ENCODE measurements around the gene LRCH4. TPM values are rescaled to one million over a fixed set of nuclear protein-coding genes. Genes with fewer than 3 reads are reported as not detected.

The LRCH4 gene, protein sequence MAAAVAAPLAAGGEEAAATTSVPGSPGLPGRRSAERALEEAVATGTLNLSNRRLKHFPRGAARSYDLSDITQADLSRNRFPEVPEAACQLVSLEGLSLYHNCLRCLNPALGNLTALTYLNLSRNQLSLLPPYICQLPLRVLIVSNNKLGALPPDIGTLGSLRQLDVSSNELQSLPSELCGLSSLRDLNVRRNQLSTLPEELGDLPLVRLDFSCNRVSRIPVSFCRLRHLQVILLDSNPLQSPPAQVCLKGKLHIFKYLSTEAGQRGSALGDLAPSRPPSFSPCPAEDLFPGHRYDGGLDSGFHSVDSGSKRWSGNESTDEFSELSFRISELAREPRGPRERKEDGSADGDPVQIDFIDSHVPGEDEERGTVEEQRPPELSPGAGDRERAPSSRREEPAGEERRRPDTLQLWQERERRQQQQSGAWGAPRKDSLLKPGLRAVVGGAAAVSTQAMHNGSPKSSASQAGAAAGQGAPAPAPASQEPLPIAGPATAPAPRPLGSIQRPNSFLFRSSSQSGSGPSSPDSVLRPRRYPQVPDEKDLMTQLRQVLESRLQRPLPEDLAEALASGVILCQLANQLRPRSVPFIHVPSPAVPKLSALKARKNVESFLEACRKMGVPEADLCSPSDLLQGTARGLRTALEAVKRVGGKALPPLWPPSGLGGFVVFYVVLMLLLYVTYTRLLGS
- polyA plus RNA-seq: 10 to 100 TPM; 32.3 to 73.4 TPM

DNA sequence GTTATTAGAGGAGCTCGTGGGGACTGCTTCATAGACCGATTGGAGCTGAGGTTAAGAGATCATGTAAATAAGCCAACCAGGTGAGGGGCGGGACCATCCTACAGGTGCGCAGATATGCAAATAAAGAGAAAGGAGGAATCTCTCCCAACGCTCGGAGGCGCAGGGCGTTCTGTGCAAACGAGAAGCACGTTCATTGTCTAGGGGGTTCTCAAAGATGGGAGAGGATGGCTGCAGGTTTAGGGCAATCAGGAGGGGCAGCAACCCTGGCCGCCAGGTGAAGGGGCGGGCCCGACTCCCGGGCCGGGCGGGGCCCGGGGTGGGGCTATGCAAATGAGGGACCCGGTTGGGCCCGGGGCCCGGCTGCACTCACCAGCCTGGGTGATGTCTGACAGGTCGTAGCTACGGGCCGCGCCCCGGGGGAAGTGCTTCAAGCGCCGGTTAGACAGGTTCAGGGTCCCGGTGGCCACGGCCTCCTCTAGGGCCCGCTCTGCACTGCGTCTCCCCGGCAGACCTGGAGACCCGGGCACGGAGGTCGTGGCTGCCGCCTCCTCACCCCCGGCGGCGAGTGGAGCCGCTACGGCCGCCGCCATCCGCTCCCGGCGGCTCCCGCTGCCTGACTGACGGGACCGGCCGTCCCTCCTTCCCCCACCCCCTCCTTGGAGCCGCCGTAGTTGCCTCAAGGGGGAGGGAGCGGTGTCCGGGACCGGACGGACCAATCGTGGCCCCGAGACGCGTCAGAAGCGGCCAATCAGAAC, at the start of gene LRCH4:
TSS of gene LRCH4 (minus strand) at position 619 of the 755 bp plus-strand sequence. CDS start at position 590, 29 bp downstream.
- Histone ChIP-seq H3K9me3 (ENCODE audit: control insufficient read depth in 2 of 2, insufficient read depth in 1 of 2, low read depth in 1 of 2, low read length in 1 of 2) (no peaks in the 10 kb centered on the region), H3K27ac (ENCODE audit: low read depth in 2 of 2, low read length in 1 of 2) (peak within 1 kb of the TSS; percentile 99), H3K4me1 (ENCODE audit: control insufficient read depth in 2 of 2, insufficient read depth in 2 of 2, low read length in 1 of 2) (peaks cover 14 to 34% of the 10 kb centered on the region in 2 donors), H3K4me3 (ENCODE audit: low read depth in 1 of 2, low read length in 2 of 2) (peak within 1 kb of the TSS; percentile 77 to 78), H3K36me3 (ENCODE audit: control insufficient read depth in 2 of 2, insufficient read depth in 2 of 2, low read length in 1 of 2) (peaks cover 0 to 17% of the 10 kb centered on the region in 2 donors), H3K27me3 (ENCODE audit: control insufficient read depth in 1 of 2, insufficient read depth in 2 of 2, low read length in 2 of 2) (no peaks in the 10 kb centered on the region)
- WGBS, 2 donors: 0% methylated on average over 34 to 61 of the region's 61 CpGs

DNA sequence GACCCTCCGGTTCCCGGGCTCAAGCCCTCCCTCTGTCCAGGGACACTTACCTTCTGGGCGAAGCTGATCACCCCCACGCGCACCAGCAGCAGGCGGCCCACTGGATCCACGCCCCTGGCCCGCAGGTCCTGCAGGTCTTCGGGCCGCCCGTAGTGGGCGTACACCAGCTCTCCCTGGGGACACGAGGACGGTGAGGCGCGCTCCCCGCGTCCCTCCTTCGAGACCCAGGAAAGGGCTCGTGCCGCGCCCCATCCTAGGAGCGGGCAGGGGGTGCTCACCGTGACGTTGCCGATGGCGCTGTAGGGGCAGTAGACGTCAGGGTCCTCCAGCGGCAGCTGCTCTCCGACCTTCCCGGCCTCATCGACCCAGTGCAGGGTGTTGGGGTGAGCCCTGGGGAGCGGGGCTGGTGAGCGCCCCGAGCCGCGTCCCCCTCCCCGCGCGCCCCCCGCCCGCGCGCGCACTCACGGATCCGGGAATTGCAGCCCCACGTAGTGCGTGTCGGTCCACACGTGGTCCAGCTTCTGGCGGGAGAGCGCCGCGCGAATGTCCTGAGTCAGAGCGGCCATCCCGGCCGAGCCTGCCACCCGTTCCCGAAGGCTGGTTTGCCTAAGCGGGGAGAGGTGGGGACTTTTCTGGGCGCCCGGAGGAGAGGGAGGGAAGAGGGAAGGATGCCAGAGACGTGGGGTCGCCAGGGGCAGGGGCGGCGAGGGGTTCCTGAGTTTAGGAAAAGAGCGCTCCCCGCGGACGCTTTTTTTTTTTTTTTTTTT, 47.2 kb upstream of the LRCH4 start:
- Histone ChIP-seq H3K4me1 (ENCODE audit: control insufficient read depth in 2 of 2, insufficient read depth in 2 of 2, low read length in 1 of 2) (peaks cover 0 to 6% of the 10 kb centered on the region in 2 donors), H3K36me3 (ENCODE audit: control insufficient read depth in 2 of 2, insufficient read depth in 2 of 2, low read length in 1 of 2) (no peaks in the 10 kb centered on the region), H3K27me3 (ENCODE audit: control insufficient read depth in 1 of 2, insufficient read depth in 2 of 2, low read length in 2 of 2) (no peaks in the 10 kb centered on the region), H3K4me3 (ENCODE audit: low read depth in 1 of 2, low read length in 2 of 2) (peak overlapping the region; percentile 52 to 58), H3K9me3 (ENCODE audit: control insufficient read depth in 2 of 2, insufficient read depth in 1 of 2, low read depth in 1 of 2, low read length in 1 of 2) (no peaks in the 10 kb centered on the region), H3K27ac (ENCODE audit: low read depth in 2 of 2, low read length in 1 of 2) (no peak overlapping the region)
- 2 to 5% methylated on average over 64 to 72 of the region's 72 CpGs for WGBS, 2 donors

DNA sequence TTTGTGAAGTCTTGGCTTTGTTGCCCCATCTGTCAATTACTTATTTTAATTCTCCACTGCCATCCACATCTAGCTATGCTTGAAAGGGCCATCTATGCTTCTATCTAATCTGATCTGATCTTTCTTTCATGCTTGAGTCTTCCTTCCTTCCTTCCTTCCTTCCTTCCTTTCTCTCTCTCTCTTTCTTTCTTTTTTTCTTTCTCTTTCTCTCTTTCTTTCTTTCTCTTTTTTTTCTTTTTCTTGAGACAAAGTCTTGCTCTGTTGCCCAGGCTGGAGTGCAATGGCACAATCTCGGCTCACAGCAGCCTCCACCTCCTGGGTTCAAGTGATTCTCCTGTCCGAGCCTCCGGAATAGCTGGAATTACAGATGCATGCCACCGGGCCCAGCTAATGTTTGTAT, 44.1 kb upstream of the LRCH4 start:
- H3K36me3 ChIP-seq (ENCODE audit: control insufficient read depth in 2 of 2, insufficient read depth in 2 of 2, low read length in 1 of 2): no peaks in the 10 kb centered on the region
- no peaks in the 10 kb centered on the region for H3K27me3 ChIP-seq (ENCODE audit: control insufficient read depth in 1 of 2, insufficient read depth in 2 of 2, low read length in 2 of 2)
- 91 to 93% methylated on average over 4 of the region's 4 CpGs for WGBS, 2 donors
- H3K4me1 ChIP-seq (ENCODE audit: control insufficient read depth in 2 of 2, insufficient read depth in 2 of 2, low read length in 1 of 2): peaks cover 0 to 13% of the 10 kb centered on the region in 2 donors
- no peak overlapping the region for H3K4me3 ChIP-seq (ENCODE audit: low read depth in 1 of 2, low read length in 2 of 2)
- H3K9me3 ChIP-seq (ENCODE audit: control insufficient read depth in 2 of 2, insufficient read depth in 1 of 2, low read depth in 1 of 2, low read length in 1 of 2): no peaks in the 10 kb centered on the region
- no peak overlapping the region for H3K27ac ChIP-seq (ENCODE audit: low read depth in 2 of 2, low read length in 1 of 2)

DNA sequence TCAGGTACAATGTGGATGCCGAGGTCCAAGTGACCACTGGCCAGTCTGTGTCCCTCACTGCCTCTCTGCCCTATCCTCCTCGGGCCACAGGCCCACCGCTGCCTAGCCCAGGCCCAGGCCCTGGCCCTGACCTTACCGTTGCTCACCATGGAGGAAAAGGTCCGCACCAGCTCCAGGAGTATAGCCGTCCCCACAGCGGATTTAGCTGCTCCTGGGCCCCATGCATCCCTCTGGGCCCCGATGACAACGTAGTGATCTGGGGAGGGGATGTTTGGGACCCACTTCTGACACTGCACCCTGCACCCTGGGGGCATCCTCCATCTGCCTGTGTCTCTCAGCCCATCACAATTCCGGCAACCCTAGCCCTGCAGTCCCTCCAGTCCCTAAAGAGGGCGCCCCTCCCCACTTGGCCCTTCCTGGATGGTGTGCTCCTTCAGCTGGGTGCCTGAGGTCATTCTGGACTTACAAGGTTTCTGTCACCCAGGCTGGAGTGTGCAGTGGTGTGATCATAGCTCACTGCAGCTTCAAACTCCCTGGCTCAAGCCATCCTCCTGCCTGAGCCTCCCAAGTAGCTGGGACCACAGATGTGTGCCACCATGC, 43.3 kb upstream of the LRCH4 start:
- Histone ChIP-seq H3K27me3 (ENCODE audit: control insufficient read depth in 1 of 2, insufficient read depth in 2 of 2, low read length in 2 of 2) (no peaks in the 10 kb centered on the region), H3K27ac (ENCODE audit: low read depth in 2 of 2, low read length in 1 of 2) (no peak overlapping the region), H3K36me3 (ENCODE audit: control insufficient read depth in 2 of 2, insufficient read depth in 2 of 2, low read length in 1 of 2) (no peaks in the 10 kb centered on the region), H3K9me3 (ENCODE audit: control insufficient read depth in 2 of 2, insufficient read depth in 1 of 2, low read depth in 1 of 2, low read length in 1 of 2) (no peaks in the 10 kb centered on the region), H3K4me1 (ENCODE audit: control insufficient read depth in 2 of 2, insufficient read depth in 2 of 2, low read length in 1 of 2) (peaks cover 0 to 13% of the 10 kb centered on the region in 2 donors), H3K4me3 (ENCODE audit: low read depth in 1 of 2, low read length in 2 of 2) (no peak overlapping the region)
- WGBS, 2 donors: 82 to 83% methylated on average over 11 of the region's 11 CpGs

DNA sequence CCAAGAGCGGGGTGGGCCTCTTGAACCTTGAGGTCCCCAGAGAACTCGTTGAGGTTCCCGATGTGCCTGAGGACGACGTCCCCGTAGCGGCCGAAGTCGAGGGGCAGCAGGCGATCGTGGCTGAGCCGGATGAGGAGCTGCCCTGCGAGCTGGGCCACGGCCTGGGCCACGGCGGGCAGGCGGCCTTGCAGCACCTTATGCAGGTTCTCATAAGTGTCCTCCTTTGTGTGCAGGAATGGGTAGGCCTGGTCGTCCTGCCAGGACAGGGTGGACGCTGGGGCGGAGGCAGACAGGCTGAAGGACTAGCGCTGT, 41.3 kb upstream of the LRCH4 start:
- H3K36me3 ChIP-seq (ENCODE audit: control insufficient read depth in 2 of 2, insufficient read depth in 2 of 2, low read length in 1 of 2): no peaks in the 10 kb centered on the region
- WGBS, 2 donors: 85 to 93% methylated on average over 21 of the region's 21 CpGs
- H3K27me3 ChIP-seq (ENCODE audit: control insufficient read depth in 1 of 2, insufficient read depth in 2 of 2, low read length in 2 of 2): no peaks in the 10 kb centered on the region
- H3K4me3 ChIP-seq (ENCODE audit: low read depth in 1 of 2, low read length in 2 of 2): no peak overlapping the region
- H3K4me1 ChIP-seq (ENCODE audit: control insufficient read depth in 2 of 2, insufficient read depth in 2 of 2, low read length in 1 of 2): peaks cover 0 to 7% of the 10 kb centered on the region in 2 donors
- H3K9me3 ChIP-seq (ENCODE audit: control insufficient read depth in 2 of 2, insufficient read depth in 1 of 2, low read depth in 1 of 2, low read length in 1 of 2): no peaks in the 10 kb centered on the region
- peak overlapping the region in 1 of 2 donors; percentile 39 for H3K27ac ChIP-seq (ENCODE audit: low read depth in 2 of 2, low read length in 1 of 2)

DNA sequence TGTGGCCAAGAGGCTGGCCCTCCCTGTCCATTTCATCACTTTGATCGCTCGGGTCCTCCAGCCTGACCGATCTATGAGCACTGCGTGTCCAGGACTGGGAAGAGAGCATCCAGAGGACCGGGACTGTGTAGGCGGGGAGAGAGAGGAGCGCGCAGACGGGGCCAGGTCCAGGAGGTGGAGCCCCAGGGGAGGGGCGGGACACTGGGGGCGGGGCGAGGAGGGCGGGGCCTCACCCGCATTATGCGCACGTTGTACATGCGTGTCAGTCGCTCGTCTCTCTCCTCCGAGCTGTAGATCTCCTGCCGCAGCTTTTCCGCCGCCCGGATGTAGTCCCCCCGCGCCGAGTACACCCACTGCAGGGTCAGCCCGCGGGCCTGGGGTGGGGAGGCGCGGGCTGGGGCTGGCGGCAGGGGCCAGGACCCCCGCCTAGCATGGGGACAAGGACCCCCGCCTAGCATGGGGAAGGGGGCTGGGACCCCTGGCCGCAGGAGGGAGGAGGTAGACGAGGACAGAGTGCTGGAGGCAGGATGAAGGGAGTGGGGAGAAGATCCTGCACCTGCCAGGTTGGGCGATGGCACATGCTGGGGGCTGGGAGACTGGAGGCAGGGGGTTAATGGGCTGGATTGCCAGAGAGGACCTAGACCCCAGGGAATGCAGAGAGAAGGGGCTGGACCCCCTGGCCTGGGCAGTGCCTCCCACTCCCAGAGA, 40.8 kb upstream of the LRCH4 start:
- no peaks in the 10 kb centered on the region for H3K27me3 ChIP-seq (ENCODE audit: control insufficient read depth in 1 of 2, insufficient read depth in 2 of 2, low read length in 2 of 2)
- no peaks in the 10 kb centered on the region for H3K9me3 ChIP-seq (ENCODE audit: control insufficient read depth in 2 of 2, insufficient read depth in 1 of 2, low read depth in 1 of 2, low read length in 1 of 2)
- peak overlapping the region in 1 of 2 donors; percentile 39 for H3K27ac ChIP-seq (ENCODE audit: low read depth in 2 of 2, low read length in 1 of 2)
- H3K36me3 ChIP-seq (ENCODE audit: control insufficient read depth in 2 of 2, insufficient read depth in 2 of 2, low read length in 1 of 2): no peaks in the 10 kb centered on the region
- peak overlapping the region; percentile 21 to 29 for H3K4me3 ChIP-seq (ENCODE audit: low read depth in 1 of 2, low read length in 2 of 2)
- peaks cover 0 to 7% of the 10 kb centered on the region in 2 donors for H3K4me1 ChIP-seq (ENCODE audit: control insufficient read depth in 2 of 2, insufficient read depth in 2 of 2, low read length in 1 of 2)
- 4 to 12% methylated on average over 34 to 37 of the region's 37 CpGs for WGBS, 2 donors

DNA sequence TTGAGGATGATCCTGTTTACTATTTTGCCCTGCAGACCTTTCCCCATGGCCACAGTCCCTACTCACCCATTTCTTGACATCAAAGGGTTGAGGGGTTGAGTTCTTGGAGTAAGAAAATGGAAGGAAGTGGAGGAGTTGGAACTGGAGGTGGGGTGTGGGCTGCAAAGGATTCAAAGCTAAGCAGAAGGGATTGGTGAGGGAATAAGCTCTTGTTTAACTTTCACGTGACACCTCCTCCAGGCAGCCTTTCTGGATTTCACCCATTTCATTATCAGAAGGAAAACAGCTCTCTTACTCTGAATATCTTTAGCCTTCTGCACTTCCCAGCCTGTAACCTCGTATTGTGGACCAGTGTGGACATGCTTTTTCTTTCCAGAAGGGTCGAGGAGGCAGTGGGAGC, 40.1 kb upstream of the LRCH4 start:
- 7 to 13% methylated on average over 3 of the region's 3 CpGs for WGBS, 2 donors
- H3K27me3 ChIP-seq (ENCODE audit: control insufficient read depth in 1 of 2, insufficient read depth in 2 of 2, low read length in 2 of 2): no peaks in the 10 kb centered on the region
- peaks cover 0 to 7% of the 10 kb centered on the region in 2 donors for H3K4me1 ChIP-seq (ENCODE audit: control insufficient read depth in 2 of 2, insufficient read depth in 2 of 2, low read length in 1 of 2)
- no peaks in the 10 kb centered on the region for H3K36me3 ChIP-seq (ENCODE audit: control insufficient read depth in 2 of 2, insufficient read depth in 2 of 2, low read length in 1 of 2)
- H3K27ac ChIP-seq (ENCODE audit: low read depth in 2 of 2, low read length in 1 of 2): no peak overlapping the region
- no peaks in the 10 kb centered on the region for H3K9me3 ChIP-seq (ENCODE audit: control insufficient read depth in 2 of 2, insufficient read depth in 1 of 2, low read depth in 1 of 2, low read length in 1 of 2)
- no peak overlapping the region for H3K4me3 ChIP-seq (ENCODE audit: low read depth in 1 of 2, low read length in 2 of 2)

DNA sequence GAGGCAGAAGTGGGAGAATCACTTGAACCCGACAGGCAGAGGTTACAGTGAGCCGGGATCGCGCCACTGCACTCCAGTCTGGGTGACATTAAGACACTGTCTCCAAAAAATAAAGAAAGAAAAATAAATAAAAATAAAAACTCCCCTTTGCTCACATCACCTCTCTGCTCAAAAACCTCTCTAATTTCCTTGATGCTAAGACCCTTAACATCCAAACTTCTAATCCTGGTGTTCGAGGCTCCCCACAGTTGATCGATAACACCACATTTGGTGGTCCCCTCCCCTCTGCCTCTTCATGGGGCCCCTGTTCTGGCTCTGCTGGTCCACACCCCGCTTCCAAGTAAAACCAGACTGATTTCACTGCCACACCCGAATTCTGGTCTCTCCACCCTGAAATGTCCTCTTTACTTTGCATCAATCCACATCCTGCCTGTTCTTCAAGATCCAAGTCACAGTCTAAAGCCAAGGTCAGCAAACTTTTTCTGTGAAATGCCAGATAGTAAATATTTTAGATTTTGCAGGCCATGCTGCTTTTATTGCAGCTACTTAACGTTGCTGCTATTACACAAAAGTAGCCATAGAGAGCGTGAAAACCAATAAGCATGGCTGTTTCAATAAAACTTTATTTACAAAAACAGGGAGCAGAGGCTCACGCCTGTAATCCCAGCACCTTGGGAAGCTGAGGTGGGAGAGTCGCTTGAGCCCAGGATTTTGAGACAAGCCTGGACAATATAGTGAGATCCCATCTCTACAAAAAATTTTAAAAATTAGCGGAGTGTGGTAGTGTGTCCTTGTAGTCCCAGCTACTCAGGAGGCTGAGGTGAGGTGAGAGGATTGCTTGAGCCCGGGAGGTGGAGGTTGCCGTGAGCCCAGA, 38.3 kb upstream of the LRCH4 start:
- Histone ChIP-seq H3K9me3 (ENCODE audit: control insufficient read depth in 2 of 2, insufficient read depth in 1 of 2, low read depth in 1 of 2, low read length in 1 of 2) (no peaks in the 10 kb centered on the region), H3K36me3 (ENCODE audit: control insufficient read depth in 2 of 2, insufficient read depth in 2 of 2, low read length in 1 of 2) (no peaks in the 10 kb centered on the region), H3K27ac (ENCODE audit: low read depth in 2 of 2, low read length in 1 of 2) (no peak overlapping the region), H3K4me3 (ENCODE audit: low read depth in 1 of 2, low read length in 2 of 2) (no peak overlapping the region), H3K4me1 (ENCODE audit: control insufficient read depth in 2 of 2, insufficient read depth in 2 of 2, low read length in 1 of 2) (peaks cover 0 to 7% of the 10 kb centered on the region in 2 donors), H3K27me3 (ENCODE audit: control insufficient read depth in 1 of 2, insufficient read depth in 2 of 2, low read length in 2 of 2) (no peaks in the 10 kb centered on the region)
- 80 to 84% methylated on average over 15 of the region's 15 CpGs for WGBS, 2 donors

All from esophagus (tissue), 2 donors.